Uterus (tissue), 2 donors: Measurements from ENCODE around the gene PDE4D.

ENCODE experiments used
- CTCF ChIP-seq, 4 experiments: fragments of 200-600 bp in 2 of 4; fragments of 450-650 bp in 2 of 4; sonication (generic) in 2 of 4; IDR thresholded peaks; one replicate each; pipeline ENCODE4 v1.5.1; 2016 to 2019; ENCODE audit warnings: antibody characterized with exemption in 4 of 4, mild to moderate bottlenecking in 2 of 4, moderate library complexity in 1 of 4
- POLR2A ChIP-seq, 2 donors: fragments of 450-650 bp; IDR thresholded peaks; one replicate each; pipeline ENCODE4 v1.6.1; 2016; ENCODE audit warnings: antibody characterized with exemption in 2 of 2, mild to moderate bottlenecking in 1 of 2, moderate library complexity in 1 of 2

- TF ChIP-seq CTCF (IDR thresholded peaks at IDR 0.05) (no peak), POLR2A (IDR thresholded peaks at IDR 0.05) (no peak)
These were observed 165.2 kb downstream of the PDE4D start for GRCh38 chr5:59728356-59728755.
